Measurements from ENCODE around the gene SLC4A1AP. TPM values are rescaled to one million over a fixed set of nuclear protein-coding genes. Genes with fewer than 3 reads are reported as not detected.

Gene SLC4A1AP
- total and polyA plus RNA-seq, 2 of the 13 experiments (the other 11 are each of a cell fraction or from before 2014, with no cell fraction given): 15.3 to 44.6 TPM

DNA sequence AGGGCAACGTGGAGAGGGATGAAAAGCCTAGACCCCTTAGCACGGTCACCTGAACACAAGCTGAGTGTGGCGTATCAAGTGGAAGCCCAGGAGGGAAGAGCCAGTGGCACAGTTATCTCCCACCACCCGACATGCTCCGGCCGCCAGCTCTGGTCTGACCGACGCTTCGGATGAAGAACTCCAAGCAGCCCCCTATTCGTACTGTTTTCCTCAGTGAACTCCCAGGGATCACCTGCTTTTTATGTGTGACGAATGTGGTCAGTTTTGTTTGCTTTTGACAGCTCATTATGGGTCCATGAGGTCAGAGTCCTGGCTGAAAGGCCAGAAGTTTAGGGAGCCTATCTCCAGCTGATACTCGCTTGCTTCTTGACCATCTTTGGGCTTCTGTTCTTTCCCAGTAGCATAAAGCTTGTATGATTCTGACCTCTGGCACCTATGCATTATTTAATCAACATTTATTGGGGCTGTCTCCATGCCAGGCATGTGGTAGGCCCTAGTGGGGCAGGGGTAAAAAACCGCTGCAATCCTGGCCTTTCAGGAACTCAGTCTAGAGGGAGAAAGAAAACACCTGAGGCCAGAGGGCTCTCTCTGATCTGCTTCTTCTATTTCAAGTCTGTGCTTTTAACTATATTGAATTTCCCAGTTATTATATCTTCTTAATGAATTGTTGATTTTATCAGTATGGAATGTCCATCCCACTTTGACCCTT lies 74.8 kb downstream of the SLC4A1AP start (continued):
- TF ChIP-seq PTBP1 (IDR thresholded peaks at IDR 0.05; ENCODE audit: low read depth, low read length, poor library complexity, severe bottlenecking): no peak
- TF ChIP-seq, protein P1, sequence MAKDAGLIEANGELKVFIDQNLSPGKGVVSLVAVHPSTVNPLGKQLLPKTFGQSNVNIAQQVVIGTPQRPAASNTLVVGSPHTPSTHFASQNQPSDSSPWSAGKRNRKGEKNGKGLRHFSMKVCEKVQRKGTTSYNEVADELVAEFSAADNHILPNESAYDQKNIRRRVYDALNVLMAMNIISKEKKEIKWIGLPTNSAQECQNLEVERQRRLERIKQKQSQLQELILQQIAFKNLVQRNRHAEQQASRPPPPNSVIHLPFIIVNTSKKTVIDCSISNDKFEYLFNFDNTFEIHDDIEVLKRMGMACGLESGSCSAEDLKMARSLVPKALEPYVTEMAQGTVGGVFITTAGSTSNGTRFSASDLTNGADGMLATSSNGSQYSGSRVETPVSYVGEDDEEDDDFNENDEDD (CRISPR knock-in tag; IDR thresholded peaks at IDR 0.05; ENCODE audit: borderline replicate concordance): no peak
- peak; percentile 91 for TF ChIP-seq RXRB (CRISPR knock-in tag; IDR thresholded peaks at IDR 0.05; ENCODE audit: borderline replicate concordance)
- TF ChIP-seq ATF3 (CRISPR knock-in tag; IDR thresholded peaks at IDR 0.05): 0 out of 2 replicates have a peak, but pooled peaks have one; percentile 22
- peak; percentile 53 for TF ChIP-seq KDM2A (CRISPR knock-in tag; IDR thresholded peaks at IDR 0.05; ENCODE audit: borderline replicate concordance, low read depth)
- TF ChIP-seq, protein P2, sequence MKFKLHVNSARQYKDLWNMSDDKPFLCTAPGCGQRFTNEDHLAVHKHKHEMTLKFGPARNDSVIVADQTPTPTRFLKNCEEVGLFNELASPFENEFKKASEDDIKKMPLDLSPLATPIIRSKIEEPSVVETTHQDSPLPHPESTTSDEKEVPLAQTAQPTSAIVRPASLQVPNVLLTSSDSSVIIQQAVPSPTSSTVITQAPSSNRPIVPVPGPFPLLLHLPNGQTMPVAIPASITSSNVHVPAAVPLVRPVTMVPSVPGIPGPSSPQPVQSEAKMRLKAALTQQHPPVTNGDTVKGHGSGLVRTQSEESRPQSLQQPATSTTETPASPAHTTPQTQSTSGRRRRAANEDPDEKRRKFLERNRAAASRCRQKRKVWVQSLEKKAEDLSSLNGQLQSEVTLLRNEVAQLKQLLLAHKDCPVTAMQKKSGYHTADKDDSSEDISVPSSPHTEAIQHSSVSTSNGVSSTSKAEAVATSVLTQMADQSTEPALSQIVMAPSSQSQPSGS (CRISPR knock-in tag; IDR thresholded peaks at IDR 0.05): peak; percentile 41; the same call in 1 of the 2 replicates
- TF ChIP-seq ZNF660 (CRISPR knock-in tag; IDR thresholded peaks at IDR 0.05; ENCODE audit: borderline replicate concordance, low read depth): no peak
- TF ChIP-seq ERF (CRISPR knock-in tag; IDR thresholded peaks at IDR 0.05): no peak; the same call in 1 of the 2 replicates
- TF ChIP-seq TARDBP (CRISPR knock-in tag; IDR thresholded peaks at IDR 0.05): peak; percentile 61
- TF ChIP-seq THRA (CRISPR knock-in tag; IDR thresholded peaks at IDR 0.05; ENCODE audit: borderline replicate concordance): peak; percentile 75; the same call in 1 of the 2 replicates
- TF ChIP-seq ISX (CRISPR knock-in tag; conservative IDR thresholded peaks at IDR 0.05): no peak
- TF ChIP-seq SIX1 (CRISPR knock-in tag; IDR thresholded peaks at IDR 0.05; ENCODE audit: borderline replicate concordance): peak; percentile 14; the same call in 1 of the 2 replicates
- TF ChIP-seq CCDC6 (CRISPR knock-in tag; IDR thresholded peaks at IDR 0.05): no peak
- no peak for TF ChIP-seq ATRX (CRISPR knock-in tag; IDR thresholded peaks at IDR 0.05; ENCODE audit: borderline replicate concordance)
- TF ChIP-seq, protein P3, sequence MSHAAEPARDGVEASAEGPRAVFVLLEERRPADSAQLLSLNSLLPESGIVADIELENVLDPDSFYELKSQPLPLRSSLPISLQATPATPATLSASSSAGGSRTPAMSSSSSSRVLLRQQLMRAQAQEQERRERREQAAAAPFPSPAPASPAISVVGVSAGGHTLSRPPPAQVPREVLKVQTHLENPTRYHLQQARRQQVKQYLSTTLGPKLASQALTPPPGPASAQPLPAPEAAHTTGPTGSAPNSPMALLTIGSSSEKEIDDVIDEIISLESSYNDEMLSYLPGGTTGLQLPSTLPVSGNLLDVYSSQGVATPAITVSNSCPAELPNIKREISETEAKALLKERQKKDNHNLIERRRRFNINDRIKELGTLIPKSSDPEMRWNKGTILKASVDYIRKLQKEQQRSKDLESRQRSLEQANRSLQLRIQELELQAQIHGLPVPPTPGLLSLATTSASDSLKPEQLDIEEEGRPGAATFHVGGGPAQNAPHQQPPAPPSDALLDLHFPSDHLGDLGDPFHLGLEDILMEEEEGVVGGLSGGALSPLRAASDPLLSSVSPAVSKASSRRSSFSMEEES (CRISPR knock-in tag; IDR thresholded peaks at IDR 0.05): peak; percentile 87
- TF ChIP-seq GABPB1 (CRISPR knock-in tag; IDR thresholded peaks at IDR 0.05): no peak
- TF ChIP-seq SOX6 (IDR thresholded peaks at IDR 0.05): no peak
- peak; percentile 75 for TF ChIP-seq SOX6 (CRISPR knock-in tag; IDR thresholded peaks at IDR 0.05)
- TF ChIP-seq FIP1L1 (IDR thresholded peaks at IDR 0.05; ENCODE audit: borderline replicate concordance, insufficient read depth, low read depth, low read length): no peak
- no peak for TF ChIP-seq ZNF781 (CRISPR knock-in tag; IDR thresholded peaks at IDR 0.05; ENCODE audit: borderline replicate concordance, not compliant biosample characterization)
- TF ChIP-seq MED1 (CRISPR knock-in tag; IDR thresholded peaks at IDR 0.05): peak; percentile 79

Measured in HepG2 (cell line).